ENCODE results near the gene MRPS6.

DNA sequence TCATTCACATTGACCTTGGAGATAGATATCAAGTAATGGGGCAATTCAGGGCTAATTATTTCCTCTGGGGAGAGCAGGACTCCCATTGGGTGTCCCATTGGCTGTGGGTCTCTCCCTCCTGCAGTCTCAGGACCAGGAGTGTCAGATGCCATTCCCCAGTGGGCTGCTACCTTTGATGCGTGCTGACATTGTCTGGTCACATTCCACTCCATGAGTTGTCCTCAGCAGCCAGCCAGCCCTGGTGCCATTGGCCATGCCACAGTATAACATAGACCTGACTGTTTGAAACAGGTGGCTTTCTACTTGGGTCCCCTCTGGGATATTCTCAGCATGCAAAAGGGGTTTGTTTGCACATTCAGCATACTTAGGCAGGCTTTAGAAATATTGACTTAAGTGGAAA is 118.5 kb downstream of the MRPS6 start:
- TF ChIP-seq POLR2A (IDR thresholded peaks at IDR 0.05) (no peak), CTCF (IDR thresholded peaks at IDR 0.05) (no peak), POLR2AphosphoS5 (IDR thresholded peaks at IDR 0.05) (no peak)
